ENCODE data around the gene DIP2C.

- TF ChIP-seq CTCF (IDR thresholded peaks at IDR 0.05) = no peak
- TF ChIP-seq POLR2A (IDR thresholded peaks at IDR 0.05) = no peak
Observed at GRCh38 chr10:571688-572451, 117.6 kb downstream of the DIP2C start.
